Panc1 (cell line): Measurements from ENCODE around the gene DUS1L. TPM values are rescaled to one million over a fixed set of nuclear protein-coding genes. Genes with fewer than 3 reads are reported as not detected.

Source experiments
- ATAC-seq: fragments of 200-7000 bp; cut with Tn5 transposase; 2 replicates; pipeline ENCODE4 v1.9.1; 2020; ENCODE audit warnings: mild to moderate bottlenecking, moderate library complexity
- BruUV-seq: library from RNA; stranded (reverse); fragments of 400-500 nt; replicated peaks from 2 replicates; lab custom pipeline; 2021; lab: Mats Ljungman, UMichigan
- CTCF ChIA-PET: fragments of 300-600 bp; sonication (Branson Sonifier 250); formaldehyde crosslinking; loops from one replicate; lab custom pipeline; 2022; ENCODE audit warnings: antibody characterized with exemption; lab: Charles Lee
- POLR2A ChIA-PET: fragments of 300-600 bp; sonication (Branson Sonifier 250); formaldehyde crosslinking; loops from one replicate; lab custom pipeline; 2022; ENCODE audit warnings: antibody characterized with exemption; lab: Charles Lee
- DNase-seq: peaks from one replicate; pipeline ENCODE4 v3.0.0-alpha.2; 2010; ENCODE audit warnings: low read depth, low spot score
- H3K27ac ChIP-seq: 2 replicates; pipeline ENCODE4 v1.5.1; 2011; ENCODE audit warnings: mild to moderate bottlenecking, low read length, inconsistent platforms
- H3K27me3 ChIP-seq: fragments of 200-500 bp; sonication (Bioruptor generic); 2 replicates; pipeline ENCODE4 v1.6.0; 2014; ENCODE audit warnings: low read length, inconsistent platforms; ENCODE audit not compliant: control insufficient read depth, insufficient read depth
- H3K36me3 ChIP-seq: fragments of 200-500 bp; sonication (Bioruptor generic); 2 replicates; pipeline ENCODE4 v1.5.1; 2014; ENCODE audit warnings: inconsistent platforms, mild to moderate bottlenecking, low read length, moderate library complexity; ENCODE audit not compliant: control insufficient read depth, insufficient read depth
- H3K4me1 ChIP-seq: 2 replicates; pipeline ENCODE4 v1.5.1; 2011; ENCODE audit warnings: inconsistent platforms, mild to moderate bottlenecking, low read length, moderate library complexity; ENCODE audit not compliant: control insufficient read depth, insufficient read depth
- H3K4me3 ChIP-seq, 2 experiments: 2 replicates each; pipeline ENCODE4 v1.5.1; 2011 to 2012; ENCODE audit warnings: low read depth in 2 of 2, low read length in 2 of 2, mild to moderate bottlenecking in 2 of 2, inconsistent platforms in 1 of 2, moderate library complexity in 1 of 2
- H3K9me3 ChIP-seq: fragments of 200-500 bp; sonication (Bioruptor generic); 2 replicates; pipeline ENCODE4 v1.5.1; 2014; ENCODE audit warnings: low read depth, mild to moderate bottlenecking, inconsistent platforms, low read length, moderate library complexity; ENCODE audit not compliant: control insufficient read depth, insufficient read depth
- CTCF ChIP-seq: fragments of 450-650 bp; IDR thresholded peaks from 2 replicates; pipeline ENCODE4 v1.5.1; 2017; ENCODE audit warnings: mild to moderate bottlenecking
- POLR2AphosphoS5 ChIP-seq: IDR thresholded peaks from 2 replicates; pipeline ENCODE4 v1.6.1; 2012; ENCODE audit warnings: mild to moderate bottlenecking, low read depth, low read length, moderate library complexity
- REST ChIP-seq, 2 experiments: IDR thresholded peaks; 2 replicates each; pipeline ENCODE4 v1.6.1; 2011 to 2012; ENCODE audit warnings: low read depth in 2 of 2, control low read depth in 1 of 2, low read length in 1 of 2, mild to moderate bottlenecking in 1 of 2, moderate library complexity in 1 of 2; ENCODE audit not compliant: insufficient read depth in 1 of 2
- SIN3A ChIP-seq: IDR thresholded peaks from 2 replicates; pipeline ENCODE4 v1.6.1; 2012; ENCODE audit warnings: low read depth, mild to moderate bottlenecking, low read length, moderate library complexity, borderline replicate concordance; ENCODE audit not compliant: insufficient read depth
- TCF7L2 ChIP-seq: IDR thresholded peaks from 2 replicates; pipeline ENCODE4 v1.6.1; 2011; ENCODE audit warnings: mild to moderate bottlenecking, low read depth, low read length, inconsistent platforms
- in situ Hi-C: cut with HindIII; loops from 2 replicates; pipeline ENCODE4 v1.10.0; 2016; ENCODE audit warnings: low sequenced_read_pairs, low pct_unique_long_range_greater_than_20kb
- intact Hi-C: fragments of 100-400 bp; cut with micrococcal nuclease; formaldehyde crosslinking; loops from one replicate; pipeline ENCODE4 v1.10.0; 2022; ENCODE audit not compliant: unreplicated experiment
- total RNA-seq: library from RNA; stranded (reverse); gene quantifications from one replicate; pipeline ENCODE4 v1.2.1, GENCODE V29; 2021; ENCODE audit not compliant: unreplicated experiment

The DUS1L gene
- total RNA-seq, 1 experiment from 2014 or later = 115 TPM

- no peak for DNase-seq
- BruUV-seq = no TSS peak
- Histone ChIP-seq H3K27me3 (no peaks in the 10 kb centered on the region), H3K36me3 (peaks cover 3% of the 10 kb centered on the region; the same call in 1 of the 2 replicates), H3K9me3 (no peaks in the 10 kb centered on the region), H3K4me1 (peaks cover 25% of the 10 kb centered on the region), H3K4me3 (no peak overlapping the region), H3K27ac (no peak overlapping the region)
- no peak for TF ChIP-seq SIN3A
- TF ChIP-seq TCF7L2 = no peak
- TF ChIP-seq REST (IDR thresholded peaks at IDR 0.05; ENCODE audit: insufficient read depth in 1 of 2, low read depth in 2 of 2, low read length in 1 of 2) = no peak
- TF ChIP-seq CTCF = no peak
- no peak for TF ChIP-seq POLR2AphosphoS5
- ATAC-seq = no peak
- in situ Hi-C loops = no loop called here
- ChIA-PET CTCF (no interaction called here), POLR2A (no interaction called here)
- intact Hi-C loops = no loop called here
These were observed 5.0 kb downstream of the DUS1L start for GRCh38 chr17:82060614-82061013.

GRCh38 chr17:82060001-82060380 lies 5.6 kb downstream of the DUS1L start:
- Histone ChIP-seq H3K4me1 (peaks cover 28% of the 10 kb centered on the region), H3K4me3 (no peak overlapping the region), H3K27ac (no peak overlapping the region), H3K9me3 (no peaks in the 10 kb centered on the region), H3K27me3 (no peaks in the 10 kb centered on the region), H3K36me3 (peaks cover 6% of the 10 kb centered on the region)
- CTCF ChIA-PET = no interaction called here
- POLR2A ChIA-PET = no interaction called here
- no peak for TF ChIP-seq TCF7L2
- no peak for TF ChIP-seq SIN3A
- no peak for TF ChIP-seq POLR2AphosphoS5
- no peak for TF ChIP-seq CTCF
- TF ChIP-seq REST (IDR thresholded peaks at IDR 0.05; ENCODE audit: insufficient read depth in 1 of 2, low read depth in 2 of 2, low read length in 1 of 2) = no peak
- no TSS peak for BruUV-seq
- intact Hi-C loops = no loop called here
- ATAC-seq (no peak), DNase-seq (no peak)
- in situ Hi-C loops = no loop called here
